A549 (cell line): ENCODE data around the gene PNMA1. TPM values are rescaled to one million over a fixed set of nuclear protein-coding genes. Genes with fewer than 3 reads are reported as not detected.

Experiments
- ATAC-seq, 2 experiments: fragments of 200-7000 bp in 1 of 2; fragments of >200 bp in 1 of 2; cut with Nextera tagmentation in 1 of 2; cut with Tn5 transposase in 1 of 2; 3 replicates each; pipeline versions ENCODE4 v1.8.0 to v1.9.1; 2018 to 2020; ENCODE audit warnings: mild to moderate bottlenecking in 1 of 2, moderate library complexity in 1 of 2
- CTCF ChIA-PET: fragments of 300-600 bp; sonication (Branson Sonifier 250); formaldehyde crosslinking; extraction: SDS; loops from one replicate; lab custom pipeline; 2021; ENCODE audit warnings: antibody characterized with exemption, inconsistent platforms; lab: Yijun Ruan, JAX
- POLR2A ChIA-PET: fragments of 350-600 bp; formaldehyde crosslinking; extraction: SDS; loops from one replicate; lab custom pipeline; 2021; ENCODE audit warnings: antibody characterized with exemption, inconsistent platforms; lab: Yijun Ruan, JAX
- DNase-seq, 2 experiments: peaks; one replicate each; pipeline versions ENCODE4 v3.0.0 to v3.0.0-alpha.2; 2011 to 2016; ENCODE audit warnings: low read depth in 1 of 2, low spot score in 1 of 2
- FAIRE-seq: peaks from 2 replicates; lab custom pipeline; 2011; peaks lifted over from hg19 to GRCh38; lab: Jason Lieb, UNC
- H3K27ac ChIP-seq, 2 experiments: fragments of >200 bp; sonication (Bioruptor Twin); formaldehyde crosslinking; 3 replicates each; pipeline ENCODE4 v1.5.1; 2016 to 2017
- H3K4me1 ChIP-seq: fragments of >200 bp; sonication (Bioruptor Twin); formaldehyde crosslinking; 3 replicates; pipeline ENCODE4 v1.6.1; 2016
- H3K4me2 ChIP-seq: fragments of >200 bp; sonication (Bioruptor Twin); formaldehyde crosslinking; 3 replicates; pipeline ENCODE4 v1.6.1; 2016
- H3K4me3 ChIP-seq: fragments of >200 bp; sonication (Bioruptor Twin); formaldehyde crosslinking; 3 replicates; pipeline ENCODE4 v1.5.1; 2016
- H3K9me3 ChIP-seq: fragments of >200 bp; sonication (Bioruptor Twin); formaldehyde crosslinking; 3 replicates; pipeline ENCODE4 v1.6.1; 2016
- ATOH8 ChIP-seq: fragments of 250-450 bp; sonication (Bioruptor Pico); IDR thresholded peaks from 2 replicates; pipeline ENCODE4 v1.5.0; 2020; ENCODE audit warnings: low read depth, mild to moderate bottlenecking, moderate library complexity
- BCL3 ChIP-seq: fragments of >200 bp; sonication (Bioruptor Twin); formaldehyde crosslinking; IDR thresholded peaks from 3 replicates; pipeline ENCODE4 v1.6.1; 2016
- BHLHE40 ChIP-seq: IDR thresholded peaks from 2 replicates; pipeline ENCODE4 v1.6.1; 2012; ENCODE audit warnings: low read depth, low read length, inconsistent platforms
- CHD4 ChIP-seq: fragments of 200-600 bp; sonication (generic); IDR thresholded peaks from 2 replicates; pipeline ENCODE4 v1.6.1; 2016; ENCODE audit warnings: antibody characterized with exemption, mild to moderate bottlenecking, borderline replicate concordance
- CTCF ChIP-seq: fragments of >200 bp; sonication (Bioruptor Twin); formaldehyde crosslinking; IDR thresholded peaks from 3 replicates; pipeline ENCODE4 v1.5.1; 2016
- E2F6 ChIP-seq: IDR thresholded peaks from 2 replicates; pipeline ENCODE4 v1.6.1; 2012; ENCODE audit warnings: low read depth, borderline replicate concordance
- EHMT2 ChIP-seq: fragments of 200-600 bp; sonication (generic); IDR thresholded peaks from 2 replicates; pipeline ENCODE4 v1.6.1; 2016; ENCODE audit warnings: antibody characterized with exemption, low read depth, mild to moderate bottlenecking, moderate library complexity
- ESRRA ChIP-seq: fragments of 150-350 bp; IDR thresholded peaks from 2 replicates; pipeline ENCODE4 v1.6.1; 2014; ENCODE audit warnings: mild to moderate bottlenecking, low read length, borderline replicate concordance
- FOSB ChIP-seq: fragments of 250-450 bp; sonication (Bioruptor Pico); IDR thresholded peaks from 2 replicates; pipeline ENCODE4 v1.5.0; 2020; ENCODE audit warnings: mild to moderate bottlenecking, moderate library complexity
- GATA3 ChIP-seq: IDR thresholded peaks from 2 replicates; pipeline ENCODE4 v1.6.1; 2012; ENCODE audit warnings: borderline replicate concordance
- HES2 ChIP-seq: fragments of >200 bp; sonication (Bioruptor Twin); formaldehyde crosslinking; IDR thresholded peaks from 2 replicates; pipeline ENCODE4 v1.6.1; 2016
- HMGXB4 ChIP-seq: fragments of 250-450 bp; sonication (Bioruptor Pico); IDR thresholded peaks from 2 replicates; pipeline ENCODE4 v1.5.0; 2021; ENCODE audit warnings: mild to moderate bottlenecking, moderate library complexity, borderline replicate concordance
- HOXB5 ChIP-seq: fragments of 250-450 bp; sonication (Bioruptor Pico); IDR thresholded peaks from 2 replicates; pipeline ENCODE4 v1.5.0; 2020; ENCODE audit warnings: mild to moderate bottlenecking, moderate library complexity
- JUN ChIP-seq, 2 experiments: fragments of >200 bp; sonication (Bioruptor Twin); formaldehyde crosslinking; IDR thresholded peaks; 2 replicates in 1 of 2; 3 replicates in 1 of 2; pipeline ENCODE4 v1.6.1; 2016 to 2017
- KDM1A ChIP-seq: fragments of 200-600 bp; sonication (generic); IDR thresholded peaks from 2 replicates; pipeline ENCODE4 v1.6.1; 2016; ENCODE audit warnings: low read depth, mild to moderate bottlenecking
- MAFK ChIP-seq: fragments of 450-650 bp; IDR thresholded peaks from 2 replicates; pipeline ENCODE4 v1.6.1; 2014; ENCODE audit not compliant: partially characterized antibody
- MAX ChIP-seq: IDR thresholded peaks from 2 replicates; pipeline ENCODE4 v1.6.1; 2012
- MAZ ChIP-seq: fragments of 150-350 bp; IDR thresholded peaks from 2 replicates; pipeline ENCODE4 v1.6.1; 2014; ENCODE audit warnings: antibody characterized with exemption, low read depth, low read length, borderline replicate concordance
- NPAS2 ChIP-seq: fragments of 250-450 bp; sonication (Bioruptor Pico); IDR thresholded peaks from 2 replicates; pipeline ENCODE4 v1.8.0; 2022; ENCODE audit warnings: mild to moderate bottlenecking, moderate library complexity, borderline replicate concordance
- NR3C1 ChIP-seq: fragments of >200 bp; sonication (Bioruptor Twin); formaldehyde crosslinking; IDR thresholded peaks from 3 replicates; pipeline ENCODE4 v1.6.1; 2017
- PBX3 ChIP-seq: IDR thresholded peaks from 2 replicates; pipeline ENCODE4 v1.6.1; 2012
- PHF8 ChIP-seq: fragments of 200-600 bp; sonication (generic); IDR thresholded peaks from 2 replicates; pipeline ENCODE4 v1.6.1; 2016; ENCODE audit warnings: low read depth, mild to moderate bottlenecking, antibody characterized with exemption, moderate library complexity, borderline replicate concordance
- POLR2A ChIP-seq: IDR thresholded peaks from 2 replicates; pipeline ENCODE4 v1.6.1; 2012; ENCODE audit warnings: mild to moderate bottlenecking, low read length
- RAD21 ChIP-seq, 2 experiments: fragments of >200 bp in 1 of 2; sonication (Bioruptor Twin) in 1 of 2; formaldehyde crosslinking in 1 of 2; IDR thresholded peaks in 1 of 2; conservative IDR thresholded peaks in 1 of 2; 2 replicates in 1 of 2; 3 replicates in 1 of 2; pipeline ENCODE4 v1.6.1; 2012 to 2018; ENCODE audit warnings: inconsistent platforms in 1 of 2
- RARB ChIP-seq: fragments of 250-450 bp; sonication (Bioruptor Pico); IDR thresholded peaks from 2 replicates; pipeline ENCODE4 v1.8.0; 2021; ENCODE audit warnings: mild to moderate bottlenecking, moderate library complexity
- RCOR1 ChIP-seq: fragments of 150-350 bp; IDR thresholded peaks from 2 replicates; pipeline ENCODE4 v1.6.1; 2014; ENCODE audit warnings: antibody characterized with exemption, low read length, low read depth
- SREBF2 ChIP-seq: fragments of 450-650 bp; IDR thresholded peaks from 2 replicates; pipeline ENCODE4 v1.6.1; 2014; ENCODE audit warnings: mild to moderate bottlenecking, moderate library complexity
- TFCP2L1 ChIP-seq: fragments of 250-450 bp; sonication (Bioruptor Pico); IDR thresholded peaks from 2 replicates; pipeline ENCODE4 v1.5.0; 2021; ENCODE audit warnings: mild to moderate bottlenecking
- ZFP36 ChIP-seq: fragments of 450-650 bp; IDR thresholded peaks from 2 replicates; pipeline ENCODE4 v1.6.1; 2014; ENCODE audit warnings: borderline replicate concordance; ENCODE audit not compliant: partially characterized antibody
- ZSCAN20 ChIP-seq: fragments of 250-450 bp; sonication (Bioruptor Pico); IDR thresholded peaks from 2 replicates; pipeline ENCODE4 v1.8.0; 2022; ENCODE audit warnings: mild to moderate bottlenecking, moderate library complexity
- WGBS: methylation state at CpG from one replicate; pipeline ENCODE4 v1.1.6; 2017; ENCODE audit errors: missing lambda C conversion rate; 5-methylcytosine and 5-hydroxymethylcytosine counted together
- polyA minus RNA-seq: library from RNA; depleted of rRNA, polyadenylated mRNA; stranded (reverse); fragments of >200 nt; gene quantifications from 2 replicates; pipeline ENCODE4 v1.2.3, GENCODE V29; 2011; rRNA and poly(A)+ RNA removed
- polyA plus RNA-seq, 4 experiments: library from polyadenylated mRNA; depleted of rRNA in 3 of 4; stranded (reverse); fragments of >200 nt; fragmentation: RNase III in 1 of 4; extraction: RNeasy Plus Mini Kit Qiagen cat#74134 plus additional on column Dnase treatment in 1 of 4; gene quantifications; 2 replicates in 3 of 4; 3 replicates in 1 of 4; pipeline ENCODE4 v1.2.3, GENCODE V29; 2011 to 2017

PNMA1 gene
- polyA plus RNA-seq (2011; rRNA removed) = 20.8 and 21.2 TPM in 2 replicates
- 25.0 and 27.8 TPM in 2 replicates for polyA plus RNA-seq (2012; cell fraction: cytosol; rRNA removed)
- 28.3 and 29.6 TPM in 2 replicates for polyA plus RNA-seq (2012; cell fraction: nucleus; rRNA removed)
- polyA plus RNA-seq (2017; fragmentation: RNase III; extraction: RNeasy Plus Mini Kit Qiagen cat#74134 plus additional on column Dnase treatment) = 43.4 to 49.8 TPM (median 47.3 TPM) in 3 replicates
- polyA minus RNA-seq = 6.2 and 10.5 TPM in 2 replicates

GRCh38 chr14:73713803-73714655 is at the start of gene PNMA1:
Gene PNMA1 (minus strand): TSS chr14:73714384. CDS start chr14:73713639, 745 bp downstream.
- DNase-seq = peak; percentile 82 to 95
- peaks cover 19% of the 10 kb centered on the region for H3K4me1 ChIP-seq
- no peaks in the 10 kb centered on the region for H3K9me3 ChIP-seq
- WGBS = under 1% methylated on average over 36 of the region's 113 CpGs
- no peak for FAIRE-seq
- peak within 1 kb of the TSS; percentile 87 for H3K4me2 ChIP-seq
- H3K4me3 ChIP-seq = peak within 1 kb of the TSS; percentile 73
- POLR2A ChIA-PET = interaction anchor here (0.6 to 1.6 kb wide), 10 partner anchors 10 to 500 kb away, joined by 3 to 29 read pairs (median 4); partner anchors contain the start of genes ACOT6, DNAL1 and PTGR2
- H3K27ac ChIP-seq = peak within 1 kb of the TSS; percentile 94 to 97
- CTCF ChIA-PET = interaction anchor here (1.0 to 4.7 kb wide), 5 partner anchors 11 to 113 kb away, joined by 3 to 24 read pairs (median 4); no protein-coding TSS in a partner anchor
- peak; percentile 77 to 86 for ATAC-seq
- no peak for TF ChIP-seq MAFK
- TF ChIP-seq BCL3 = peak; percentile 82; the same call in 2 of the 3 replicates
- TF ChIP-seq RCOR1 = no peak
- no peak for TF ChIP-seq NPAS2
- TF ChIP-seq JUN (IDR thresholded peaks at IDR 0.05) = peak; percentile 71 to 91; a peak in 4 of 5 replicates
- no peak for TF ChIP-seq HOXB5 (CRISPR knock-in tag)
- TF ChIP-seq RAD21 (conservative IDR thresholded peaks at IDR 0.05 in 1 of 2, IDR thresholded peaks at IDR 0.05 in 1 of 2) = no peak; a peak in 2 of 5 replicates
- no peak for TF ChIP-seq KDM1A
- TF ChIP-seq CTCF = no peak
- no peak for TF ChIP-seq GATA3
- no peak for TF ChIP-seq HES2
- TF ChIP-seq POLR2A = peak; percentile 94
- peak; percentile 76; the same call in 1 of the 2 replicates for TF ChIP-seq MAX
- TF ChIP-seq ZFP36 = no peak
- TF ChIP-seq NR3C1 = no peak
- TF ChIP-seq EHMT2 = no peak
- no peak for TF ChIP-seq RARB (CRISPR knock-in tag)
- no peak for TF ChIP-seq CHD4
- no peak for TF ChIP-seq ATOH8 (CRISPR knock-in tag)
- TF ChIP-seq E2F6 = peak; percentile 67
- TF ChIP-seq PBX3 = 0 out of 2 replicates have a peak, but pooled peaks have one; percentile 54
- no peak for TF ChIP-seq SREBF2
- no peak for TF ChIP-seq ESRRA
- TF ChIP-seq TFCP2L1 (CRISPR knock-in tag) = peak; percentile 74; the same call in 1 of the 2 replicates
- no peak for TF ChIP-seq PHF8
- no peak for TF ChIP-seq HMGXB4 (CRISPR knock-in tag)
- 0 out of 2 replicates have a peak, but pooled peaks have one; percentile 65 for TF ChIP-seq MAZ
- TF ChIP-seq BHLHE40 = no peak
- TF ChIP-seq FOSB = no peak
- no peak for TF ChIP-seq ZSCAN20 (CRISPR knock-in tag)
